Measurements from ENCODE around the gene KIAA1614. TPM values are rescaled to one million over a fixed set of nuclear protein-coding genes. Genes with fewer than 3 reads are reported as not detected.
A peak's percentile ranks its signal among the peaks of the same experiment; 100 is the strongest.

KIAA1614 gene
- total and polyA plus RNA-seq, 5 donors from 2014 or later = 0.02 to 0.20 (median 0.05) TPM; not detected in 2

DNA sequence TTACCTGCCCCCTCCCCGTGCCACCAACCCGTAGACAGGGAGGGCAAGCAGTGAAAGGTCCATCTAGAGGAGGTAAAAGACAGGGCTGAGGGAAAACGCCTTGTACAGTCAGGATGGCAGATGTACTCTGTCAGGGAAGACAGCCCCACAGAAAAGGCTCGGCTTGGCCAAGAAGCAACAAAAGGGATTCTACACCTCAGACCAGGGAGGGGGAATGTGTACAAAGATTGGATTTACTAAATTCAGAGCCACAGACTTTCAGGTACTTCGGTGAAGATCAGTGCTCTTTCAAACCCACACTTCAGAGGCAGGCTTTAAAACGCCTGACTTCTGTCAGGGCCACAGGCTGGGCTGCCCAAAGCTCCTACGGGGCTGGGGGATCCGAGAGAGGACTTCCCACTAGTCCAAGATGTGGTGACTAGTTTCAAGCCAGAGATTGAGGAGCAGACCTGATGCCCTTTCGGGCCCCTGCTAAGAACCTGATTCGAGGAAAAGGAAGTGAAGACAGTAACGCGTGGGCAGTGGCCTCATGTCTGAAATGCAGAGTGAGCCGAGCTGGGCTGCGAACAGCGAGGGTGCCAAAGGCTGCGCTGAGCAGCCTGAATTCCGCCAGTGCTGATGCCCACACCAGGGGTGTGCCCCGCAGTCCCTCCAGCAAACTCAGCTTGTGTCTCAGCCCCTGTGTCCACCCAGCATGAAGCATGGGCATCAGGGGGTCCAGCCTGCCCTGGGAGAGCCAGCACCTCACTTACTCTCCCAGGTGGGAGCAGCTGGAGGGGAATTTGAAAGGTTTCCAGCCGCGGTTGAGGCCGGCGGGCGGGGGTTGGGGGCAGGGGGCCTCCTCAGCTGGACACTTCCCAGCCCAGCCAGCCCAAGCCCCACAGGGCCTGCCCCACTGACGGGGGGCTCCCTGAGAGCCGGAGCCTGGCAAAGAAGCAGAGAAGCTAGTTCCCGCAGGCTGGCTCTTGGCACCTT, 36.2 kb downstream of the KIAA1614 start:
- H3K27ac ChIP-seq (ENCODE audit: insufficient read depth, low read length, poor library complexity, severe bottlenecking) = no peak overlapping the region
- no peak for ATAC-seq (ENCODE audit: low read depth in 2 of 2)
- peaks cover 0 to 7% (median 0%) of the 10 kb centered on the region in 4 donors for H3K4me1 Mint-ChIP-seq
- H3K27ac Mint-ChIP-seq = peak overlapping the region in 1 of 3 donors; percentile 9
- DNase-seq = peak in 1 of 3 donors; percentile 40
- H3K4me1 ChIP-seq (ENCODE audit: control insufficient read depth, insufficient read depth, low read length, poor library complexity, severe bottlenecking) = peaks cover 6% of the 10 kb centered on the region
- H3K27me3 Mint-ChIP-seq = no peaks in the 10 kb centered on the region
- no peaks in the 10 kb centered on the region for H3K36me3 ChIP-seq (ENCODE audit: control insufficient read depth, insufficient read depth, low read length)
- H3K27me3 ChIP-seq (ENCODE audit: control insufficient read depth, insufficient read depth, low read length) = no peaks in the 10 kb centered on the region
- H3K9me3 ChIP-seq (ENCODE audit: control insufficient read depth in 2 of 2, low read length in 2 of 2) = peaks cover 4 to 19% of the 10 kb centered on the region in 2 experiments
- peak overlapping the region in 2 of 4 donors; percentile 4 to 60 for H3K4me3 Mint-ChIP-seq
- peaks cover 0 to 20% (median 4%) of the 10 kb centered on the region in 7 donors for H3K9me3 Mint-ChIP-seq
- H3K4me3 ChIP-seq (ENCODE audit: low read depth, low read length) = no peak overlapping the region
- peaks cover 20% of the 10 kb centered on the region for H3K36me3 Mint-ChIP-seq

DNA sequence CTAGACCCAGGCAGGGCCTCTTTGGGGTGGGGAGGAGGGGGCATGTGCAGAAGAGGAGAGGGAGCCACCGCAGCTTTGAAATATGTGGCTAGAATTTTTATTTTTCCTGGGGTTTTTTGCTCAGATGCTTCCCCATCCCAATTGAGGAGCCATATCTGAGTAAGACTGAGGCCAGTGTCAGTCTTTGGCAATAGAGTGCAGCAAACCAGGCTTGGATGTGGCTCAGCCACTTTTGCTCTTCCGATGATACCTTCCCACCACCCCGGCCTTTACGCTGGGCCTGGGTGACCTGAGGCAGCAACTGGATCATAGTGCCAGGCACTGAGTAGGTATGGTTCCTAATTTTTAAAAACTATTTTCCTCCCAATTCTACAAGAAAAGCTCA, 36.9 kb downstream of the KIAA1614 start:
- peaks cover 6% of the 10 kb centered on the region for H3K4me1 ChIP-seq (ENCODE audit: control insufficient read depth, insufficient read depth, low read length, poor library complexity, severe bottlenecking)
- no peak overlapping the region for H3K4me3 ChIP-seq (ENCODE audit: low read depth, low read length)
- Mint-ChIP-seq H3K27ac (peak overlapping the region in 1 of 3 donors; percentile 20), H3K4me1 (peaks cover 0 to 8% (median 0%) of the 10 kb centered on the region in 4 donors), H3K27me3 (no peaks in the 10 kb centered on the region), H3K9me3 (peaks cover 0 to 20% (median 4%) of the 10 kb centered on the region in 7 donors), H3K4me3 (no peak overlapping the region), H3K36me3 (peaks cover 20% of the 10 kb centered on the region)
- H3K27me3 ChIP-seq (ENCODE audit: control insufficient read depth, insufficient read depth, low read length) = no peaks in the 10 kb centered on the region
- H3K9me3 ChIP-seq (ENCODE audit: control insufficient read depth in 2 of 2, low read length in 2 of 2) = peaks cover 4 to 19% of the 10 kb centered on the region in 2 experiments
- no peak for ATAC-seq (ENCODE audit: low read depth in 2 of 2)
- H3K36me3 ChIP-seq (ENCODE audit: control insufficient read depth, insufficient read depth, low read length) = no peaks in the 10 kb centered on the region
- no peak overlapping the region for H3K27ac ChIP-seq (ENCODE audit: insufficient read depth, low read length, poor library complexity, severe bottlenecking)
- DNase-seq = no peak

GRCh38 chr1:180950321-180950720, 37.6 kb downstream of the KIAA1614 start:
- peaks cover 4 to 19% of the 10 kb centered on the region in 2 experiments for H3K9me3 ChIP-seq (ENCODE audit: control insufficient read depth in 2 of 2, low read length in 2 of 2)
- DNase-seq (no peak), ATAC-seq (ENCODE audit: low read depth in 2 of 2) (no peak)
- no peak overlapping the region for H3K27ac Mint-ChIP-seq
- no peak overlapping the region for H3K27ac ChIP-seq (ENCODE audit: insufficient read depth, low read length, poor library complexity, severe bottlenecking)
- H3K4me3 ChIP-seq (ENCODE audit: low read depth, low read length) = no peak overlapping the region
- peaks cover 0 to 11% (median 0%) of the 10 kb centered on the region in 4 donors for H3K4me1 Mint-ChIP-seq
- peaks cover 20% of the 10 kb centered on the region for H3K36me3 Mint-ChIP-seq
- H3K9me3 Mint-ChIP-seq = peaks cover 0 to 20% (median 4%) of the 10 kb centered on the region in 7 donors
- H3K4me3 Mint-ChIP-seq = no peak overlapping the region
- H3K27me3 Mint-ChIP-seq = no peaks in the 10 kb centered on the region
- H3K27me3 ChIP-seq (ENCODE audit: control insufficient read depth, insufficient read depth, low read length) = no peaks in the 10 kb centered on the region
- H3K4me1 ChIP-seq (ENCODE audit: control insufficient read depth, insufficient read depth, low read length, poor library complexity, severe bottlenecking) = peaks cover 6% of the 10 kb centered on the region
- H3K36me3 ChIP-seq (ENCODE audit: control insufficient read depth, insufficient read depth, low read length) = no peaks in the 10 kb centered on the region

DNA sequence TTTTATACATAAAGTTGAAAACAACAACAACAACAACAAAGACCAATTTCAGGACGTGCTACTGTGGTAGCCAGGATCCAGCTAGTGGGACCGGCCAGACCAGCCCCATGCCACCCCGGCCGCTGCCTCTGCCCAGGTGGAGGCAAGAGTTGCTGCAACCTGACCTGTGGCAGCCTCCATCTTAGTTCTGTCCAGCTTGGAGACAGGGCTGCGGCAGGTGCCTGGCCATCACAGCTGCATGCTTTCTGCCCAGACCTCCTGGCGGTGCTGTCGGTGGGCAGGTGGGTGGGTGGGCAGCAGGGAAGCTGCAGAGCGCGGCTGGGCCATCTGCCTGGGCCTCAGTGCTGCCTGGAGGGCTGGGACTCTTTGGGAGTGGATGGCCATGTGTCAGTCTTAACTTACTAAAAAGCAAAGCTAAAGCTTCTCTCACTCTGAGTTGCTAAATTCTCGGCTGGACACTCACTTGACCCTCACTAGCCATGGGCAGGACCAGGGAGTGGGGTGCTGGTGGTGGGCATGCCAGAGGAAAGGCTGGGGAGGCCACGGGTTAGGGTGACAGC, 38.6 kb downstream of the KIAA1614 start:
- H3K4me3 Mint-ChIP-seq = peak overlapping the region in 2 of 4 donors; percentile 54 to 57
- H3K4me3 ChIP-seq (ENCODE audit: low read depth, low read length) = no peak overlapping the region
- no peaks in the 10 kb centered on the region for H3K27me3 Mint-ChIP-seq
- H3K36me3 ChIP-seq (ENCODE audit: control insufficient read depth, insufficient read depth, low read length) = no peaks in the 10 kb centered on the region
- peaks cover 3 to 17% of the 10 kb centered on the region in 2 experiments for H3K9me3 ChIP-seq (ENCODE audit: control insufficient read depth in 2 of 2, low read length in 2 of 2)
- ATAC-seq (ENCODE audit: low read depth in 2 of 2) (no peak), DNase-seq (no peak)
- H3K36me3 Mint-ChIP-seq = peaks cover 23% of the 10 kb centered on the region
- peaks cover 6% of the 10 kb centered on the region for H3K4me1 ChIP-seq (ENCODE audit: control insufficient read depth, insufficient read depth, low read length, poor library complexity, severe bottlenecking)
- peaks cover 0 to 18% (median 3%) of the 10 kb centered on the region in 7 donors for H3K9me3 Mint-ChIP-seq
- H3K27ac ChIP-seq (ENCODE audit: insufficient read depth, low read length, poor library complexity, severe bottlenecking) = no peak overlapping the region
- H3K4me1 Mint-ChIP-seq = peaks cover 0 to 11% (median 0%) of the 10 kb centered on the region in 4 donors
- H3K27me3 ChIP-seq (ENCODE audit: control insufficient read depth, insufficient read depth, low read length) = no peaks in the 10 kb centered on the region
- H3K27ac Mint-ChIP-seq = no peak overlapping the region

- no peak overlapping the region for H3K27ac ChIP-seq (ENCODE audit: insufficient read depth, low read length, poor library complexity, severe bottlenecking)
- no peaks in the 10 kb centered on the region for H3K27me3 Mint-ChIP-seq
- no peak for ATAC-seq (ENCODE audit: low read depth in 2 of 2)
- peaks cover 0 to 10% (median 0%) of the 10 kb centered on the region in 7 donors for H3K9me3 Mint-ChIP-seq
- peaks cover 6% of the 10 kb centered on the region for H3K4me1 ChIP-seq (ENCODE audit: control insufficient read depth, insufficient read depth, low read length, poor library complexity, severe bottlenecking)
- no peaks in the 10 kb centered on the region for H3K36me3 ChIP-seq (ENCODE audit: control insufficient read depth, insufficient read depth, low read length)
- no peaks in the 10 kb centered on the region for H3K27me3 ChIP-seq (ENCODE audit: control insufficient read depth, insufficient read depth, low read length)
- H3K27ac Mint-ChIP-seq = peak overlapping the region in 1 of 3 donors; percentile 36
- peaks cover 18% of the 10 kb centered on the region for H3K36me3 Mint-ChIP-seq
- peaks cover 0 to 11% (median 0%) of the 10 kb centered on the region in 4 donors for H3K4me1 Mint-ChIP-seq
- H3K4me3 Mint-ChIP-seq = peak overlapping the region in 3 of 4 donors; percentile 8 to 57 (median 54)
- H3K9me3 ChIP-seq (ENCODE audit: control insufficient read depth in 2 of 2, low read length in 2 of 2) = peaks cover 0 to 9% of the 10 kb centered on the region in 2 experiments
- H3K4me3 ChIP-seq (ENCODE audit: low read depth, low read length) = no peak overlapping the region
- DNase-seq = no peak
These were observed 39.3 kb downstream of the KIAA1614 start for GRCh38 chr1:180951836-180952656.

- ATAC-seq (ENCODE audit: low read depth in 2 of 2) (no peak), DNase-seq (no peak)
- Mint-ChIP-seq H3K27me3 (no peaks in the 10 kb centered on the region), H3K36me3 (peaks cover 17% of the 10 kb centered on the region), H3K9me3 (peaks cover 0 to 6% (median 0%) of the 10 kb centered on the region in 7 donors), H3K4me1 (peaks cover 0 to 11% (median 0%) of the 10 kb centered on the region in 4 donors), H3K4me3 (no peak overlapping the region), H3K27ac (no peak overlapping the region)
- no peak overlapping the region for H3K27ac ChIP-seq (ENCODE audit: insufficient read depth, low read length, poor library complexity, severe bottlenecking)
- H3K36me3 ChIP-seq (ENCODE audit: control insufficient read depth, insufficient read depth, low read length) = no peaks in the 10 kb centered on the region
- peaks cover 6% of the 10 kb centered on the region for H3K4me1 ChIP-seq (ENCODE audit: control insufficient read depth, insufficient read depth, low read length, poor library complexity, severe bottlenecking)
- H3K4me3 ChIP-seq (ENCODE audit: low read depth, low read length) = no peak overlapping the region
- peaks cover 0 to 3% of the 10 kb centered on the region in 2 experiments for H3K9me3 ChIP-seq (ENCODE audit: control insufficient read depth in 2 of 2, low read length in 2 of 2)
- H3K27me3 ChIP-seq (ENCODE audit: control insufficient read depth, insufficient read depth, low read length) = no peaks in the 10 kb centered on the region
These were observed 39.9 kb downstream of the KIAA1614 start for GRCh38 chr1:180952657-180953013.

All from CD4-positive, CD25-positive, alpha-beta regulatory T cell (primary cell).